Tibial nerve (tissue), 3 donors: ENCODE results near the gene SLC52A3.
A peak's percentile ranks its signal among the peaks of the same experiment; 100 is the strongest.

Source experiments
- CTCF ChIP-seq, 5 experiments: fragments of 200-600 bp in 3 of 5; fragments of 450-650 bp in 2 of 5; sonication (generic) in 3 of 5; IDR thresholded peaks; one replicate each; pipeline ENCODE4 v1.5.1; 2016 to 2019; ENCODE audit warnings: antibody characterized with exemption in 5 of 5, mild to moderate bottlenecking in 3 of 5, moderate library complexity in 2 of 5
- POLR2A ChIP-seq, 2 donors: fragments of 450-650 bp; IDR thresholded peaks; one replicate each; pipeline ENCODE4 v1.6.1; 2017; ENCODE audit warnings: antibody characterized with exemption in 2 of 2, mild to moderate bottlenecking in 2 of 2, moderate library complexity in 2 of 2

DNA sequence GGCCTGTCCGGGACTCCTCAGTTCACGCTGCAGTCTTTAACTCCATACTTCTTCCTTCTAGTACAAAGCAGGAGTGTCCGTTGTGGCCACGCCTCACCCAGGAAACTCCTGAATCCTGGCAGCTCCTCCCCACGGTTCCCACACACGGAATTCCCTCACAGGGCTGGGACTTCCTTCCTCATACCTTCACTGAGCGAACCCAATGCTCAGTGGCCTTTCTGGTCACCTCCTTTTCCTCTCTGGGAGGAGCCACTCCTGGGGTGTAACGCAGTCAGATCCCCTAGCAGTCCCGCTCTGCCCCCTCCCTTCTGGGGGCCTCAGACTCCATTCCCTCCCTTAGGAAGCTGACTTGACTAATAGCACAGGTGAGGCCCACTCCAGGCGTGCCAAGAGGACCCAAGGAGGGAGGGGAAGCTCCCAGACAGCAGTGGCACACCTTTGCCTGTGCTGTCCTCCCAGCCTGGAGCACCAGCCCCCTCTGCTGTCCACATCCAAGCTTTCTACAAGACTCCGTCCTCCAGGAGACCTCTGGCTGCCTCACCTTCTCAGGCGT lies at the start of gene SLC52A3:
- no peak for TF ChIP-seq POLR2A (IDR thresholded peaks at IDR 0.05)
- peak in 1 of 5 experiments; percentile 13 for TF ChIP-seq CTCF (IDR thresholded peaks at IDR 0.05)
